Stimulated activated CD4-positive, alpha-beta T cell treated with anti-CD3 and anti-CD28 coated beads, Interleukin-2, amount 100 ng/mL, for 24 hours (primary cell): ENCODE results near the gene SLC13A1.
"Not testable (repeated sequence)": the region's sequence is repeated elsewhere in the genome, so short reads cannot be mapped to it uniquely, and the experiment has no call there.

Experiments used
- DNase-seq, 2 donors: peaks; one replicate each; pipeline ENCODE4 v3.0.0-alpha.2; 2020

The SLC13A1 gene

DNA sequence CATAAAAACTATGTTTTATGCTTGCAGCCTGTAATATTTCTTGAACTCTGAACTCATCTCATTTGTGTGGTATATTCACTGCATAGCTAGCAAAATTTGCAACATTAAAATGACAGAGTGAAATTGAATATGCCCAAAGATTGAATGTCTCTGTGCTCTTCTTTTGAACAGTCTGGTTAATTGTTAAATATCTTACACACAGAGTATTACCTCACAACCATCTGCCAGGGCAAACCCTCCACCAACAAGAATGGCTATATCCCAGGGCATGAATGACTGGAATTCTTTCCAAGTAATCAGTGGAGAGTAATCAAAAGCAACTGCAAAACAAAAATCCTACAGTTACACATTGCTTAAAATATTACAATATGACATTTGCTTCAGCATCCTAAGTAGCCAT, 76.9 kb downstream of the SLC13A1 start:
- DNase-seq: no peak

GRCh38 chr7:123120286-123120685, 79.5 kb downstream of the SLC13A1 start:
- DNase-seq: no peak

DNA sequence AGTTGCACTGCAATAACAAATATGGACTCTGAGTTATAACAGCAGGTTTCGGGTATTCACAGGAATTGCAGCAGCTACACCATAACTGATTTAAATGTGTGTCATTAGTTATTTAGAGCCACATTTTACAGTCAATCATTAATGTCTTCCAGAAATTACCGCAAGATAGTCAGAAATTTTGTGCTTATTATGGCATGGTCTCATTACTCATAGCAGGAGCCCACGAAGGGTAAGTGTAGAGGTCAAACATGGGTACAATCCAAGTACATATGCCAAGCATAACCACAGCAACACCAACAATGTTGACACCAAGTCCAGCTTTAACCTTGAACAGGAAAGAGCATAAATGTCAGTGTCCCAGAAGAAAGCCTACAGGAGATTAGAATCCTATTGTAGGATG, 84.4 kb downstream of the SLC13A1 start:
- DNase-seq: no peak

- no peak for DNase-seq
Measured at GRCh38 chr7:123114288-123114687, 85.5 kb downstream of the SLC13A1 start.

DNA sequence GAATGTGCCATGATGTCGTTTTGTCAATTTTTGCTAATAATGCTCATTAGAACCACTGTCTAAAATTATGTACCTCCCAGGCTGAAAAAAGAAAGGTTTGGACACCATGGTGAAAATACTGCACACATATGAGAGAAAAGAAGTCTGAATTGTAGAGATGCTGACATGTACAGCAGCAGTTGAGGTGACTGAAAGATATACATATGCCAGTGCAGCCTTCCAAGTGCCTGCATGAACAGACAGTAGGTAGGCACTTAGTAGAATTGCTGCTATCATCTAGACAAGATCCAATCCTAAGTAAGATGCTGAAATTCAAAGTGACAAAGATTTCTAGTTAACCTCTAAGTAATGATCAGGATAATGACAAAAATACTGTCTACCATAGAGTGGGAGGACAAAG, 86.9 kb downstream of the SLC13A1 start:
- no peak for DNase-seq

DNA sequence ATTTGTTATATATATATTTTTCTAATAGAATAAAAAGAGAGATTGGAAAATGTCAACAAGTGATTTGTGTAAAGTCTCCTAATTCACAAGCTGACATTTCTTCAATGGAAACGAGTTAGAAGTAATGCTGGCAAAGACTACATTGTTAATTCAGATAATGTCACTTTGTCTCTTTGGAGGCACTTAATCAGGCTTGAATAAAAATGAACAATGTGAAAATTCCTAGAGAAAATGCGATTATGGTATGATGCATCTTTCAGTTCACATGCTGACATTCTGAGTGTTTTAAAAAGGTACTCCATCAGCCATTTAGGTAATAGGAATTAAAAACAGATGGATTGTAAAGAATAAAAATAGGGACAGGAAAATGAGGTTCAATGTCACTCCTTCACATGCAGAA, 100.1 kb downstream of the SLC13A1 start:
- DNase-seq: no peak

GRCh38 chr7:123096976-123097375, 102.8 kb downstream of the SLC13A1 start:
- DNase-seq: no peak

DNA sequence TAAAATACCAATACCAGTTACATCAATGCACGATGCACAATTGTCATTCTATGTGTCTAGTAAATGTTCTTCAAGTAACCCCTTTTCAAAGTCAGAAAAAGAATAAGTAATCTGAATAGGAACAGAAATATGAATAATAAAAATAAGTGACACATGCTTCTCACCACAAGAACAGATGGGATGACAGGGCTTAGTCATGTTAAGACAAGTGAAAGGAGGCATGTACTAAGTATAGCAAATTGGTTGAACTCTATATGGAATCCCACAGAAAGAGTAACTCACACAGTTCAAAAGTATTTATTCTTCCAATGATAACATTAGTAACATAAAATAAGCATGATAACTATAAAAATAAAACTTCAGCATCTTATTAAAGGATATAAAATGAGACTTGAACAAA, 103.3 kb downstream of the SLC13A1 start:
- no peak for DNase-seq

GRCh38 chr7:123090456-123090855, 109.3 kb downstream of the SLC13A1 start:
- no peak for DNase-seq

DNA sequence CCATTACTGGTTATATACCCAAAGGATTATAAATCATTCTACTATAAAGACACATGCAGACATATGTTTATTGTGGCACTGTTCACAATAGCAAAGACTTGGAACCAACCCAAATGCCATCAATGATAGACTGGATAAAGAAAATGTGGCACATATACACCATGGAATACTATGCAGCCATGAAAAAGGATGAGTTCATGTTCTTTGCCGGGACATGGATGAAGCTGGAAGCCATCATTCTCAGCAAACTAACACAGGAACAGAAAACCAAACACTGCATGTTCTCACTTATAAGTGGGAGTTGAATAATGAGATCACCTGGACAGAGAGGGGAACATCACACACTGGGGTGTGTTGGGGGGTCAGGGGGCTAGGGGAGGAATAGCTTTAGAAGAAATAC, 112.9 kb downstream of the SLC13A1 start:
- DNase-seq: not testable (repeated sequence)

GRCh38 chr7:123084861-123085260, 114.9 kb downstream of the SLC13A1 start:
- not testable (repeated sequence) for DNase-seq

- DNase-seq: no peak
Measured at GRCh38 chr7:123079021-123079420, 120.7 kb downstream of the SLC13A1 start.

- no peak for DNase-seq
Measured at GRCh38 chr7:123075838-123076467, 123.8 kb downstream of the SLC13A1 start.

DNA sequence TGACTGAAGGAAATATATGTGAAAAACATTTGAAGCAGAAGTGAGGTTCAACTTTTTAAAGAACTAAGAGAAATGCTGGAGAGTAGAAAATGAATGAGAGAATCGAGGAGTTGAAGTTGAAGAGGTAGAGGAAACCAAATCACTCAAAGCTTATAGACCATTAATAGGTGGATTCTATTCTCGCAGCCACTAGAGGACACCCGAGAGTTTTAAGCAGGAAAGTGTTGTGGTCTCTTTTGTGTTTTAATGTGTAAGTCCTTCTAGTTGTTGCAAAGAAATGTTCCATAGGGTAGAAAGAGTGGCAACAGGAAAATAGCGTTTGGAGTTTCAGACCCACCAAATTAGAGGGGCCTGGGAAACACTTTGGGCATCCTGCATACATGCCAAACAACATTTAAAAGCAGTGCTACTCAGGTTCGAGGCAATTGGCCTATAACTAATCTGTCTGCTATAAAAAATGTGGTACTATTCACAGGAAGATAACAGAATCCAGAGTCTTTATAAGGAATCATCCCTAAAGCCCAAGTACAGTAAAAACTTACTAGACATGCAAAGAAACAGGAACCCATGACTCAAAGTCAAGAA, 129.0 kb downstream of the SLC13A1 start:
- no peak for DNase-seq

GRCh38 chr7:123067814-123068213, 132.0 kb downstream of the SLC13A1 start:
- DNase-seq: no peak
